ENCODE results near the gene SATB2. TPM values are rescaled to one million over a fixed set of nuclear protein-coding genes. Genes with fewer than 3 reads are reported as not detected.
A peak's percentile ranks its signal among the peaks of the same experiment; 100 is the strongest.

SATB2 gene
- total RNA-seq, 1 donor from 2014 or later = 7.4 TPM

DNA sequence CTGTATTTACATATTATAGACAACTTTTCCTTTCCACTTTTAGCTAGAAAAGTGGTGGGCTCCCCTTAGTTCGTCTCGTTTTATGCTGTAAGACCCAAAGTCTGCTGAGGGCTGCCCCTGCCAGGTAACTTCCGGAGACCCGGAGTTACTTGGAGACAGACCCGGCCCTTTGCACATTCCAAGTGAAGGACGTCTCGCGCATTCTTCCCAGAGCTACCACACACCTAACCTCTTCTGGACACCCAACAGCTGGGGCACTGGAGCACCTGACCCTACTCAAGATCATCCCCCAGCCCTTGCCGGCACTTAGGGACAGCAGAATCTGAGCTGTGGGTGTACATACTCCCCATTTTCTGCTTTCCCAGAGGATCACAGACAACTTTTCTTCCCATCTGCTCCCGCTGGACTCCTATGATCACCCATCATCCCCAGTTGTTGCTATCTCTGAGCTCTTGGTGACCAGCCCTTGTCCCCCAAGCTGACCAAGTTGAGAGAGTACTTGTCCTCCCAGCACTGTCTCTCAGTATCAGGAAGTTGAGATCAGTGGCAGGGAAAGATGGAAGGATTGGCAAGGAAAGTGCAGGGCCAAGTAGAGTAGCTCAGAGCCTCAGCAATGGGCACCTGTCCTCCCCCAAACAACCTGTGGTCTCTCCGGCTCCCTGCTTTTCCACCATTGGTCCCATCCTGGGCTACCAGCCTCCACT, 8.4 kb upstream of the SATB2 start:
- no peak overlapping the region for H3K27ac ChIP-seq
- intact Hi-C loops (cut with DNase I) = no loop called here
- peaks cover 28% of the 10 kb centered on the region for H3K4me1 ChIP-seq
- TF ChIP-seq, protein P1, sequence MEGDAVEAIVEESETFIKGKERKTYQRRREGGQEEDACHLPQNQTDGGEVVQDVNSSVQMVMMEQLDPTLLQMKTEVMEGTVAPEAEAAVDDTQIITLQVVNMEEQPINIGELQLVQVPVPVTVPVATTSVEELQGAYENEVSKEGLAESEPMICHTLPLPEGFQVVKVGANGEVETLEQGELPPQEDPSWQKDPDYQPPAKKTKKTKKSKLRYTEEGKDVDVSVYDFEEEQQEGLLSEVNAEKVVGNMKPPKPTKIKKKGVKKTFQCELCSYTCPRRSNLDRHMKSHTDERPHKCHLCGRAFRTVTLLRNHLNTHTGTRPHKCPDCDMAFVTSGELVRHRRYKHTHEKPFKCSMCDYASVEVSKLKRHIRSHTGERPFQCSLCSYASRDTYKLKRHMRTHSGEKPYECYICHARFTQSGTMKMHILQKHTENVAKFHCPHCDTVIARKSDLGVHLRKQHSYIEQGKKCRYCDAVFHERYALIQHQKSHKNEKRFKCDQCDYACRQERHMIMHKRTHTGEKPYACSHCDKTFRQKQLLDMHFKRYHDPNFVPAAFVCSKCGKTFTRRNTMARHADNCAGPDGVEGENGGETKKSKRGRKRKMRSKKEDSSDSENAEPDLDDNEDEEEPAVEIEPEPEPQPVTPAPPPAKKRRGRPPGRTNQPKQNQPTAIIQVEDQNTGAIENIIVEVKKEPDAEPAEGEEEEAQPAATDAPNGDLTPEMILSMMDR (IDR thresholded peaks at IDR 0.05) = no peak
- TF ChIP-seq POLR2A (IDR thresholded peaks at IDR 0.05) = no peak
- peaks cover 17% of the 10 kb centered on the region for H3K27me3 ChIP-seq
- H3K36me3 ChIP-seq = no peaks in the 10 kb centered on the region
- no peaks in the 10 kb centered on the region for H3K9me3 ChIP-seq
- DNase-seq (ENCODE audit: extremely low spot score in 2 of 2) = no peak
- no peak overlapping the region for H3K4me3 ChIP-seq

DNA sequence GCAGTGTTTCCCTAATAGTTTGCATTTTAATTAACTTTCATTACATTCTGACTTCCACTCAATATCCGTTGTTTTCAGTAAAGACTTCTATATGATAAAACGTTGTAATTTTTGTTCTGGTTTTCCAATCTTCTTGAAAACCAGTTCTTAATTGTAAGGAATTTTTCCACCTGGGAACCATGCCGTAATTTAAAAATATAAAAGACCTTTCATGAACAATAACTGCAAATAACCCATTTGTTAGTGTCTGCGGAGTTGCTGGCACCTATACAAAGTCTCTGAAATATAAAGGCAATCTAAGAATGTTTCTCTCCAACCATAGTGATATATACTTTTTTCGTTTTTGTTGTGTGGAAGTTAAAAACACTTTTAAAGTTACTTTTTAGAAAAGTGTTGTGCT, 7.7 kb upstream of the SATB2 start:
- no peak for TF ChIP-seq POLR2AphosphoS5 (IDR thresholded peaks at IDR 0.05; ENCODE audit: insufficient read depth in 1 of 2, low read depth in 1 of 2)
- TF ChIP-seq POLR2A (IDR thresholded peaks at IDR 0.05) = no peak
- TF ChIP-seq, protein P1 (IDR thresholded peaks at IDR 0.05) = no peak
- no peak overlapping the region for H3K4me3 ChIP-seq
- no peak overlapping the region for H3K27ac ChIP-seq
- H3K4me1 ChIP-seq = peaks cover 22% of the 10 kb centered on the region
- H3K27me3 ChIP-seq = peaks cover 17% of the 10 kb centered on the region
- no peaks in the 10 kb centered on the region for H3K36me3 ChIP-seq
- no peaks in the 10 kb centered on the region for H3K9me3 ChIP-seq
- no peak for DNase-seq (ENCODE audit: extremely low spot score in 2 of 2)
- intact Hi-C loops (cut with DNase I) = no loop called here

DNA sequence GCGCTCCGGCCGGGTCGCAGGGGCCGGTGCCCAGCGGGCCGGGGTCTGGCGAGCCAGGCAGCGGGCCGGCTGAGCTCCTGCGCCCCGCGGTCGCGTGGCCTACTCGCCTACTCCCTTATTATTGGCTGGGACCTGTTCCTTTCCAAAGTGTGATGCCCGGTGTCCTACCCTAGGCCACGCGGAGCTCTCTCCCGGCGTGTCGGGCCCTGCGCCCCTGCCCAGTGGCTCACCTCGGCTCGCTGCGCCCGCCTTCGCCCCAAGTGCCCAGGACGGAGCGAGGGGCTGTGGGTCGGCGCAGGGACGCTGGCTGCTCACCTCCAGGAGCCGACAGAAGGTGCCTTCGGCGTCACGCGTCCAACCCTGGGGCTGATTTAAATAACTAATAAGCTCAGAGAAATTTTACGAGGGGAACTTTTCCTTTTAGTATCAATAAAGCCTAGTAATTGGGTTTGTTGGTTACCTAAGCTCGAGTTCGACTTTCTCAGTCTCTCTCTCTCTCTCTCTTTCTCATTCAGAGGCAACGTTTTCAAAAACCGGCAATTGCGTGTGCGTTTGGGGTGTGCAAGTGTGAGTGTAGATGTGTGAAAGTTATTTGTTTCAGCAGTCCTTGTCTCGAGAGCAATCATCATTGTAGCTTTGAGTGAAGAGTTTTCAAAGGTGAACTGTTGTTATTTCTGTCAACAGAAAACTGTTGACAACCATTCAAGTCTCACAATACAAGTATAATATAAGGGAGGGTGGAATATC, 7.0 kb upstream of the SATB2 start:
- Histone ChIP-seq H3K9me3 (no peaks in the 10 kb centered on the region), H3K4me1 (peaks cover 27% of the 10 kb centered on the region), H3K4me3 (peak overlapping the region in 1 of 2 donors; percentile 49), H3K27ac (no peak overlapping the region), H3K36me3 (no peaks in the 10 kb centered on the region), H3K27me3 (peaks cover 17% of the 10 kb centered on the region)
- intact Hi-C loops (cut with DNase I) = no loop called here
- TF ChIP-seq, protein P1 (IDR thresholded peaks at IDR 0.05) = no peak
- TF ChIP-seq POLR2AphosphoS5 (IDR thresholded peaks at IDR 0.05; ENCODE audit: insufficient read depth in 1 of 2, low read depth in 1 of 2) = no peak
- TF ChIP-seq POLR2A (IDR thresholded peaks at IDR 0.05) = no peak
- no peak for DNase-seq (ENCODE audit: extremely low spot score in 2 of 2)

DNA sequence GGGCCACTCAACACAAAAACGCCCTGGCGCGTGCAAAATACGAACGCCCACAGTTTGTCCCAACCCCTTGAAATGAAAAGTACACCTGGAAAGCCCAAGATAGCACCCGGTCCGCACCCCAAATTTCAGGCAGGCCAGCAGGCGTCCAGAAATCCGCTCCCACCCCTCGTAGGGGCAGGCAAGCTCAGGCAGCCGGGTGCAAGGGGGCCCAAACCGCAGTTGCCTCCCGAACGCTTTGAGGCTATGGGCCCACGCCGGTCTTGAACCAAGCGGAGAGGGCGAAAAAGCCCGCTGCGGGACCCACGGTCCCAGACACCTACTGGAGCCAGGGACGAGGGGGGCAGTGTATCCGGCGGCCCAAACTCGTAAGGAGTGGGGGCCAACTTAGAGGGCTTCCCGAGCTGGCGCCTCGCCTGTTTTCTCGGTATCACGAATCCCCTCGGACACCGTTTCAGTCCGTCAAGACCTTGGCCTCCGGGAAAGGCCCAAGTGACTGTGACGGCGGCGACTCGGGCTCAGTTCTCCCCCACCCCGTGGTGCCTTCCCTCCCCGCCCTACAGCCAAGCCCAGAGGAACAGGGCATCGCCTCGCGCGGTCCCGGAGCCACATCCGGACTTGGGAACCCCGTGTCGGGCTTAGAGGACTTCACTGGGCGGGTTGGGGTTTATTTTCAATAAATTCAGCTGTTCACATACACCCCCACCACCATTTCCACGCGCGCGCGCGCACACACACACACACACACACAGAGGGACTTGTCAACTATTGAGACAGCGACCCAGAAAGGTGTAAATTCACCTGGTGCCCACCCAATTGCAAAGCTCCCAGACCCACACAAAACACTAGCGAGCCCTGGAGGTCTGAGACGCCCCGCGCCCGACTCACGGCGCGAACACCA, 6.2 kb upstream of the SATB2 start:
- intact Hi-C loops (cut with DNase I) = no loop called here
- no peak for TF ChIP-seq POLR2A (IDR thresholded peaks at IDR 0.05)
- TF ChIP-seq, protein P1 (IDR thresholded peaks at IDR 0.05) = peak in 1 of 3 experiments; percentile 19
- no peak for DNase-seq (ENCODE audit: extremely low spot score in 2 of 2)
- H3K27me3 ChIP-seq = peaks cover 13% of the 10 kb centered on the region
- H3K4me3 ChIP-seq = peak overlapping the region; percentile 49 to 50
- peak overlapping the region; percentile 12 for H3K27ac ChIP-seq
- H3K4me1 ChIP-seq = peaks cover 28% of the 10 kb centered on the region
- H3K36me3 ChIP-seq = no peaks in the 10 kb centered on the region
- H3K9me3 ChIP-seq = no peaks in the 10 kb centered on the region
